Thyroid gland (tissue), 4 donors: ENCODE measurements around the gene HSDL1.

ENCODE experiments used
- POLR2A ChIP-seq, 2 donors: fragments of 450-650 bp; IDR thresholded peaks; one replicate each; pipeline ENCODE4 v1.6.1; 2017; ENCODE audit warnings: antibody characterized with exemption in 2 of 2, mild to moderate bottlenecking in 2 of 2, moderate library complexity in 1 of 2
- TF ChIP-seq, protein P1 (sequence below), 6 experiments: fragments of 200-600 bp in 3 of 6; fragments of 450-650 bp in 3 of 6; sonication (generic) in 3 of 6; IDR thresholded peaks; one replicate each; pipeline ENCODE4 v1.5.1; 2016 to 2019; ENCODE audit warnings: antibody characterized with exemption in 6 of 6, mild to moderate bottlenecking in 2 of 6, inconsistent platforms in 1 of 6, moderate library complexity in 1 of 6

DNA sequence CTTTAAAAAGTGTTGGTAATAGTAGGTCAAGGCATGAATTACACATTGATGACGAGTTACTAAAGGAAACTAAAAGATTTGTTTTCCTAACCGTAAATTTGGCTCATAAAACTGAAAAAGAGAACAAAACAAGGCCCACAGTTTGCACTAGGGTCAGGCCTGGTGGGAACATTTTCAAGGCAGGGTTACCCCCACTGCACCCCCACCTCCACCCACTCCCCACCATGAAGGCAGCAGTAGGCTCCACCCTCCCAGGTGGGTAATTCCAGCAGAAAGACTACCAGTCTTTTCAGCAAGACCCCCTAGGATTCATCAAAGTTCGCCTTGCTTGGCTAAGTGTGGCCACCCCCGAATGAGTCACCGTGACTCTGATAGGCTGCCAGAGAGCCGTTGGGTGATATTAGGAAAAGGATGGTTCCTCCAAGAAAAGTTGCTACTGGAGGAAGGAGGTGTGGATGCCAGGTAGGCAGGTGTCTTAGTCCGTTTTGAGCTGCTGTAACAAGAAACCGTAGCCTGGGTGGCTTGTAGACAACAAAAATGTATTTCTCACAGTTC, 8.8 kb upstream of the HSDL1 start:
- no peak for TF ChIP-seq POLR2A (IDR thresholded peaks at IDR 0.05)
- TF ChIP-seq, protein P1, sequence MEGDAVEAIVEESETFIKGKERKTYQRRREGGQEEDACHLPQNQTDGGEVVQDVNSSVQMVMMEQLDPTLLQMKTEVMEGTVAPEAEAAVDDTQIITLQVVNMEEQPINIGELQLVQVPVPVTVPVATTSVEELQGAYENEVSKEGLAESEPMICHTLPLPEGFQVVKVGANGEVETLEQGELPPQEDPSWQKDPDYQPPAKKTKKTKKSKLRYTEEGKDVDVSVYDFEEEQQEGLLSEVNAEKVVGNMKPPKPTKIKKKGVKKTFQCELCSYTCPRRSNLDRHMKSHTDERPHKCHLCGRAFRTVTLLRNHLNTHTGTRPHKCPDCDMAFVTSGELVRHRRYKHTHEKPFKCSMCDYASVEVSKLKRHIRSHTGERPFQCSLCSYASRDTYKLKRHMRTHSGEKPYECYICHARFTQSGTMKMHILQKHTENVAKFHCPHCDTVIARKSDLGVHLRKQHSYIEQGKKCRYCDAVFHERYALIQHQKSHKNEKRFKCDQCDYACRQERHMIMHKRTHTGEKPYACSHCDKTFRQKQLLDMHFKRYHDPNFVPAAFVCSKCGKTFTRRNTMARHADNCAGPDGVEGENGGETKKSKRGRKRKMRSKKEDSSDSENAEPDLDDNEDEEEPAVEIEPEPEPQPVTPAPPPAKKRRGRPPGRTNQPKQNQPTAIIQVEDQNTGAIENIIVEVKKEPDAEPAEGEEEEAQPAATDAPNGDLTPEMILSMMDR (IDR thresholded peaks at IDR 0.05): no peak
